HG03066 (cell line): ENCODE results near the gene SLC22A16.

ENCODE experiments used
- ATAC-seq: cut with Tn5 transposase; IDR thresholded peaks from one replicate; pipeline ENCODE4 v1.9.1; 2021; ENCODE audit warnings: low read depth; ENCODE audit not compliant: unreplicated experiment

SLC22A16 gene

DNA sequence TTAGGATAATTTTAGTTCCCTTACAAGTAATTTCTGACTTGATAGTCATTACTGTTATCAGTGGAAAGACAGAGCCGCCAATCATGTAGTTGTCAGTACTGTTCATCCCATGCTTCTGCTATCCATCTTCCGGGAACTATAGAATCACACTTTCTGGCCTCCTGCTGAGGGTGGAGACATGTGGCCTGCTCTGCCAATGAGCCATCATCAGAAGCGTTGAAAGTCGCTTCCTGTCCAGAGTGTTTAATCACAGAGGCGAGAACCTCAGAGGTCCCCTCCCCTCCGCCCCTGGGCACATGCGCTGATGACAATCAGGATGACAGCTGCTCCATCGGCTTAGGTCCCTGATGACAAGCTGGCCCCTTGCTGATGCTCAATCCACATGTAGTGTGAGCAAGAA is 64.1 kb downstream of the SLC22A16 start:
- no peak for ATAC-seq

DNA sequence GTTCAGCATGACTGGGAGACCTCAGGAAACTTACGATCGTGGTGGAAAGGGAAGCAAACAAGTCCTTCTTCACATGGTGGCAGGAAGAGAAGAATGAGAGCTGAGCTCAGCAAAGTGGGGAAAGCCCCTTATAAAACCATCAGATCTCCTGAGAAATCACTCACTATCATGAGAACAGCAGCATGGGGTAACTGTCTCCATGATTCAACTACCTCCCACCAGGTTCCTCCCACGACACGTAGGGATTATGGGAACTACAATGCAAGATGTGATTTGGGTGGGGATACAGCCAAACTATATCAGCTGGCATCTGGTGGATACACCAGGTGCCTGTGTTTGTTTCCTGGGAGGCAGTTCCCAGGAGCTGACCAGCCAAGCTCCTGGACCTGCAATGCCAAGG is 65.9 kb downstream of the SLC22A16 start:
- no peak for ATAC-seq

DNA sequence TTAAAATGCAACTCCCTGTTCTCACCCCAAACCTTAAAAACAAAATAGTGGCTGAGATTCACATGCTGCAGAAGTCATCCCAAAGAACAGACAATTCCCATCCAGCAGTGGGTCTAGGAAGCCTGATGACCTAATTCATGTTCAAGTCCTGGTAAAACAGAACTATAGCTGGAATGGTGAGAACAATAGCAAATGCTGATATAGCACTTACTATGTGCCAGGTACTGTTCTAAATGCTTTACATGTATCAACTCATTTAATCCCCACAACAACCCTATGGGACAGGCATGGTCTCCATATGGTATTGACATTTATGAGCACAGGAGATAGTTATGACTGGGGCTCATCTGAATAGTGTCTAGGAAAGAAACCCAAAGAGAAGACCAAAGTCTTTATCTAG is 66.6 kb downstream of the SLC22A16 start:
- ATAC-seq, result no peak

DNA sequence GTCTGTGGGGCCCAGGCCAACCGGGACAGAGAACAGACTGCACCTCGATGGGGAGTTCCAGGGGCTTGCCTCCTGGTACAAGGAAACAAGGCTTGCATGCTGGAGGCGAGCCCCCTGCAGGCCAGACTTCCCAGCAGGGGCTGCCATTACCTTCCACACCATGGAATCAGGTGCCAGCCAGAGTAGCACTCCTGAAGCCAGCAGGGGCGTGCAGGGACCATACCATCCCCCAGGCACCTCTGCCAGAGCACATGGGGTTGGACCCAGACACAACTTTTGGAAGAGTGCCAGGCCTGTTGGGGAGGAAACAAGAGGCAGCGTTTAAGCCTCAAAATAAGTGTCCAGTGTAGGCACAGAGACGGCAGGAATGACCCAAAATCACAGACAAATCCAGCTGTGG is 67.5 kb downstream of the SLC22A16 start:
- ATAC-seq, result no peak

DNA sequence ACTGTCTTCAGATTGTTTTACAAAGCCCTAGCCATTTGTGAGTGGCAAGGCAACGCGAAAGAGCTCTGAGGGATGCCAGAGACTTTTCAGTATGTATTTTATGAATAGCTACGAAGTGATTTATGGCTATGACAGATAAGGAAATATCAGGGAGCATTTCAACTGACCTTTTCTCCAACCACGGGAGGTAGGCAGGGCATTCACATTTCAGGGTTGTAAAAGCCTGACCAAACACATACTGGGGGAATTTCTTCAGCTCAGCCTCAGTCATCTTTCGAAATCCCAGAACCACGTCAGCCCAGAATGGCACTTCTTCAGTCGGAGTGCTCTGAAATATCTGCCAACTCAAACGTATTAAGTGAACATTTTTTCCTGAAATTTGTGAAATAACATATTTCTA is 71.8 kb downstream of the SLC22A16 start:
- ATAC-seq, result no peak

DNA sequence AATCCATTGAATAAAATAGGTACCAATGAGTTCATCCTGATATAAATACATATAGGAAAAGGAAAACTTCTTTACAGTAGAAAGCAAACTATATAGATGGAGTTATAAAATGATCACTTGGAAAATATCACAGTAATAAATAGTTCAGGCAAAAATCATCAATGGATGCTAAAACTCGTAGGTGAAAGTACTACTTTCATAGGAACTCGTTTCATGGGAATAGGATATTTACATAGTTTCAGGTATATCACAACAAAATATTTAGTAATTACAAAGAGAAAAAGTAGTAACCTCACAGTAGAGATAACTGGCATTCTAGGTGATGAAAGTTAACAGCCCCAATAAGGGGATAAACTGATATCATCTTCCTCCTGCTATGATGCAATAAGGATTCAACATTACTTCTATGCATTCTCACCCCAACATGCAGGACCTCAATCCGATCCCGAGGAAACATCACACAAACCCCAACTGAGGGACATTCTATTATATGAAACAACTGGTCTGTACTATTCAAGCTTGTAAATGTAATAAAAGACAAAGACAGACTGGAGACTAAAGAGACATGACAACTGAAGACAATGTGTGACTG is 74.7 kb downstream of the SLC22A16 start:
- ATAC-seq, result no peak

DNA sequence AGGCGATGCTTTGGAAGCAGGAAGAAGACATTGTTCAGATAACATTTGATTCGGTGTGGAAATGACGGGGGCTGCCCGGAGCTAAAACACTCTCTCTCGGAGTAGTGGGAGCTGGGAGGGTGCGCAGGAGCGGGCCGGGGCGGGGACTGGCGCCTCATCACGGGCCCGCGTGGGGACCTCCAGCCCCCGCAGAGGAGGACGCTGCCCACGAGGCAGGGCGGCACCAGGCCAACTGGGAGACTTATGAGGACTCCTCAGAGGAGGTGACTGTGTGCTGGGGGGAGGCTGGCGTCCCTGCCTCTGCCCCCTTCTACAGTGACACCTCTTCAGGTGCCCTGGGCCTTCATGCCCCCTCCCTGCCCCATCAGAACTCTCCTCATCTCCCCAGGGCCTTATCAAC is 76.2 kb downstream of the SLC22A16 start:
- no peak for ATAC-seq

DNA sequence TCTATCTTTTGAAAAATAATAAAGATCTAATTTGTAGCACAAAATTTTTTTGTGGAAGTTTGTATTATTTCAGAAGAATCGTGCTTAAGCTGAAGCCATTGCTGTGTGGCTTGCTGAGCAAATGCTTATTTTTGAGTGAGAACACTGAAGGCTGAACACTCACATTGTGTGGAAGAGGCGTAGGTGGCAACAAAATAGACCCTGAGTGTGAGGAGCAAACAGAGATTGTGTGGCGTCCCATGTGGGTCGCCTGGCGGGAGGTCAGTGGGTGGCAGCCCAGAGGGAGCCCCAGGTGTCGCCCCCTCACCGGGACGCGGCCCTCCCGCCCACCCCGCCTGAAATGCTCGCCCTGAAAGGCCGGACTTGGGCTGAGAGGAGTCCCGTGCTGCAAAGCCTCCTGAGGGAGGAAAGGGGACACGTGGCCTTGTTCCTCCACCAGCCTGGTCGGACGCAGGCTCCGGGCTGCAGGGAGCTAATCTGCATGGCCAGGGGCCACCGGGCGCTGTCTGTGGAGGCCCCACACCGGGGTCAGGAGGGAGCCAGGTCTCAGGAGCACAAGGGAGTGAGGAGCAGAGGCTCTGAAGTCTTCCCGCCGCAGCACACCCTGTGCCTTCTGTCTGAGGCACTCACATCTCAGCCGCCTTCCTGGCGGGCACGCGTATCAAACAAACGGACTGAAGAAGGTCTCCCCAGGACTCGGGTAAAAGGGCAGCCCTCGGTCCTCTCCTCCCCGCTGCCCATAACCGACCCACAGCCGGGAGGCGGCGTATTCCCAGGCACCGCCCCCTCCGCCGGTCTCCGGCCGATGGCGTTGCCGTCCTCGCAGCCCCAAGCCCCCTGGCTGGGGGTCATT is 77.0 kb downstream of the SLC22A16 start:
- no peak for ATAC-seq

DNA sequence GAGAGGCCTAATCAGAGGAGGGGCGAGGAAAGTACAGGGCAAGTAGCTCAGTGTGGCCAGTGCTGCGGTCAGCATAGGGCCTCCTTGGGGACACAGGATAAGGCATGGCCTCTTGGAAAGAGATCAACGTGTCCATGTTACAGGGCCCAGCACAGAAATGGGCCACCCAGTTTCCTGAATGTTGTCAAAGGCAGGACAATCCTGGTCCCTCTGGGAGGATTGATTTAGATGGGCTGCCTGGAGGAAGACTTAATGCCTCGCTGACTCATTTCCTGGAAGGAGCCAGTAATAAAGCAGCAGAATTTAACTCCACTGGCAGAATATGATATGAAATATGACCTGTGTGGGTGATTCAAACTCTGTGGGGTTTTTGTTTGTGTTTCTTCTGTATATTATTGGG is 77.6 kb downstream of the SLC22A16 start:
- ATAC-seq, result no peak

DNA sequence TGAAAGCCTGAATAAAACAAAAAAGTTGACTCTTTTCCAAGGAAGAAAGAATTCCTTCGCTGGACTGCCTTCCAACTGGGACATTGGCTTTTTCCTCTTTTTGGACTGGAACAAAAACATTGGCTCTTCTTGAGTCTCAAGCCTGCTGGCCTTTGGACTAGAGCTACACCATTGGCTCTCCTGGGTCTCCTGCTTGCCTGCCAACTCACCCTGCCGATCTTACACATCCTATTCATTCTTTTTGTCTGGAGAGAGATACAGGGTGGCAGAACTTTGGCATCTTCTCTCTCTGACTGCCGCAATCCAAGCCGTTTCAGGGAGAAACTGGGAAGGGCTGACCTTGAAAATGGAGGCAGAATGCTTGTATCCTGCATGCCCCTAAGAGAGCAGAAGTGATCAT is 81.2 kb downstream of the SLC22A16 start:
- ATAC-seq, result no peak

DNA sequence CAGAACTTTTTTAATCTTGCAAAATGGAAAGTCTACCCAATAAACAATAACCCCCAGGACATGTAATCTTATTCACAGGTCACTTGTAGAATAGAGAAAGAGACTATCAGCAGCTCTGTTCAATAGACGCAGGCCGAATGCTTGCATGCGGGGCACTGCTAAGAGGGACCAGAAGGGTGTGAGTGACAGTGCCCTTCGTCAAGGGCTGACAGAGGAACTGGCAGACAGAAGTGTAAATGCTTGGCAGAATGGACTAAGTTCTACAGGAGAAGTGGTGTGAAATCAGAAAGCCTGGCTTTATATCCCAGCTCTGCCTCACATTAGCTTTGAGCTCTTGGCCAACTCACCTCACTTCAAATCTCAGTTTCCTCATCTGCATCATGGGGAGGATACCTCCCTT is 82.0 kb downstream of the SLC22A16 start:
- no peak for ATAC-seq

DNA sequence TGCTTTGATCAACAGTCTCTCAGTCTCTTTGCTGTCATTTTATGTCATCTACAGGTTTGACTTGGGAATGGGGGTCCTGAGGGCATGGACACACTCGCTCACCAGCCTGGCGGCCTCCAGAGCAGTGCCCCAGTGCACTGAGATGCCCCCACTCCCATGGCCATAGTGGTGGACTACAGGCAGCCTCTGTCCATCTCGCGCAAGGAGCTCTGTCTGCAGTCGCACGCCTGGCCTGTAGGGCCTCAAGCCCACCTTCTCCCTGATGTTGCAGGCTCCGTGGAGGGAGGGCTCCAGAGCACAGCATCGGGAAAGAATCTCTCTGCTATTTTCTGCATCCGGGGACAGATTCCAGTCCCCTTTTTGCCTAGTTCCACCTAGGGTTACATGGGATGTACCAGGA is 83.7 kb downstream of the SLC22A16 start:
- ATAC-seq, result no peak

DNA sequence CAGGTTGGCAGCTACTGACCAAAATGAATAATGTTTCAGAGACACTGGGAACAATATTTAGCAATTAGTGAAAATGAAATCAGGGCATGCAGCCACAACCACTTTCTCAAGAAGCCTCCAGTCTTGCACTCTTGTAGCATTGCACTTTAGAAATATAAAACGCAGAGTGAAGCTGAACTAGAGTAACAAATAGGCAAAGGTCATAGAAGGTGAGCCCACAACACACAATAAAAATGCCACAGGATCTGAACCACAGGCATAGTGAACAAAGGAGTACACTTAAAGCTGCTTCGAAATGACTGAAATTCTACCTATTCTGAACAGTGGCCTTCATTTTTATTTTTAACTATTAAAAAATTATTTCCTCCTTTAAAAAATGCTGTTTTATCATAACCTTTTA is 86.0 kb downstream of the SLC22A16 start:
- ATAC-seq, result no peak

DNA sequence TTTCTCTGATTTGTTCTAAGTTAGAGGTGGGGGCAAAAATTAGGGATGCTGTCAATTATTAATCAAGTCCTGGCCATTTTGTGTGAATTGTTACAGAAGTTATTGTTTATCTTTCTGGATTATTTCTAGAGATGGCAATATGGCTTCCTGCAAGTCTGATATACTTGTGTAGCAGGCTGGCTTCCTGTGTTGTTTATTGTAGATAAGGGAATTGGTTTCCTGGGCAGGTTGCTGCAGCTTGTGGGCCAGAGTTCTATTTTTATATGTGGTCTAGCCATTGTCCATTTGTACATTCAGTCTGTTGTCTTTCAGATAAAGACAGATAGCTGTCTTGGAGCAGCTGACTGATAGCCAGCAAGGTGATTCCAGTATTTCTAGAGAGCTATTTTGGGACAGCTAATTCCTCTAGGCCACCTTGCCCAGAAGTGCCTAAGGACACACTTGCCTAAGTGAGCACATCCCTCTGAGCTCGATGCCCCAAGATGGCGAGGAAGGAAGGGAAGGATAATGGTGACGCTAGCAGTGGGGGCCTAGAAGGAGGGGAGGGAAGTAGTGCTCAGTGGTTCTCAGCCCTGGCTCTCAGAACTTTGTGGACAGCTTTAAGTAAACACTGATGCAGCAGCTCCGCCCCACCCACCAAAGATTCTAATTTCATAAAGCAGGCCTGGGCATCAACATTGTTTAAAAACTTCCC is 86.6 kb downstream of the SLC22A16 start:
- no peak for ATAC-seq

DNA sequence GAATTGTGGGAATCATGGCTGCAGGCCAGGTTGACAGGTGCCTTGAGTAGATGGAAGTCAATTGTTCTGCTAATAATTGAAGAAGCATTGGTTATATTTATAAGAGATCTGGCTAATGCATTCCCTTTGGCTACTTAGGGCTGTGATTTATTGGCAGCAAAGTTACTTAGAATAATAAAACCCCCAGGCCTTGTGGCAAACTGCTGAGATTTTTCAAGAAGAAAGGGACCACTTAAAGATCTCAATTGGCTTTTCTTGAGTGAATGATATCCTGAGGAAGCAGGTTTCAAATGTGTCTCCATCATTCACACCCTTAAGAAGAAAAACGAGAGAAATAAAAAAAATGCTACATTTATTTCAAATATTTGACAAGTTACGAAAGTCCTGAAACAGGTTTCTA is 88.4 kb downstream of the SLC22A16 start:
- ATAC-seq, result no peak

DNA sequence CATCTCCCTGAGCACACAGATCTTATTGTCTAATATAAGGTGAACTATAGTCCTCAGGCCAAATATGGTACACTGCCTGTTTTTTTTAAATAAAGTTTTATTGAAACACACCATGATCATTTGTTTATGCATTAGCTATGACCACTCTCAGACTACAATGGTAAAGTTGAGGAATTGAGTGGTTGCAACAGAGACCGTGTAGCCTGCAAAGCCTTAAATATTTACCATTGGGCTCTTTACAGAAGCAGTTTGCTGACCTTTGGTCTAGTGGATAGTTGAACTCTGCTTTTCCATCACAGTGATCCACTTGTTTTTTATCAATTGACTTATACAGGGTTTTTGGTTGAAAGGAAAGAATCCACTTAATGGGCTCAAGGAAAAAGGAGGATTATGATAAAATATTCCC is 91.0 kb downstream of the SLC22A16 start:
- no peak for ATAC-seq

DNA sequence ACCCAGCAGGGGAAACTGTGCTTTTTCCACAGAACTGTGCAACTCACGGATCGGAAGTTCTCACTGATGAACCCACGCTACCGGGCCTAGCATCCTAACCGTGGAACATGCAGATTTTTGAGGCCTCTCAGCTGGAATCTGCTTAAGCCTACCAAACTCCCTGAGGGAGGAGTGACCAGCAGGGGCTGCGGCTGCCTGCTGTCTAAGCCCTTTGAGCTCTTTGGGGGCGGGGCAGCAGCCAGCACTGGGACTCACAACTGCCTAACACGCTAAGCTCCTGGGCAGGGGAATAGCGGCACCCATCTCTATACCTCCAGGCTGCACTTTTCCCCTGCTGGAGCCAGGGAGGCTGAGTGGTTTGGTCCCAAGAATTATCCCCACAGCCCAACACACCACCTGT is 97.9 kb downstream of the SLC22A16 start:
- no peak for ATAC-seq
